Measurements from ENCODE around the gene FNBP1L.

The FNBP1L gene

DNA sequence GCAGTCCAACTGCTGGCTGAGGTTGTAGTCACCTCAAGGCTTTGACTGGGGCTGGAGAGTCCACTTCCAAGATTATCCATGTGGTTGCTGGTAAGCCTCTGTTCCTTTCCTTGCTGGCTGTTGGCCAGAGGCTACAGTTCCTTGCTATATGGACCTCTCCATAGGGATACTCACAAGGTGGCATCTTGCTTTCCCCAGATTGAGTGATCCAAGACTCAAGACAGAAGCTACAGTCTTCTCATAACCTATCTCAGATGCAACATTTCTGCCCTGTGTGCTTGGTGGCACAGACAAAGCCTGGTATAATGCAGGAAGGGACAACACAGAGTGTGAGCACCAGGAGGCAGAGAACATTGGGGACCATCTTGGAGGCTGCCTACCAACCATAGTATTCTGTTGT, 111.8 kb downstream of the FNBP1L start:
- no peaks in the 10 kb centered on the region for H3K79me2 ChIP-seq (ENCODE audit: insufficient read depth, low read length)
- peaks cover 17% of the 10 kb centered on the region for H3K4me1 ChIP-seq (ENCODE audit: insufficient read depth, low read length, poor library complexity, severe bottlenecking)
- H2AFZ ChIP-seq (ENCODE audit: low read length), result no peak overlapping the region
- H3K4me2 ChIP-seq (ENCODE audit: low read depth, low read length, poor library complexity, severe bottlenecking), result no peak overlapping the region
- H3K4me3 ChIP-seq (ENCODE audit: low read length, poor library complexity, severe bottlenecking), result no peak overlapping the region
- TF ChIP-seq, protein P1, sequence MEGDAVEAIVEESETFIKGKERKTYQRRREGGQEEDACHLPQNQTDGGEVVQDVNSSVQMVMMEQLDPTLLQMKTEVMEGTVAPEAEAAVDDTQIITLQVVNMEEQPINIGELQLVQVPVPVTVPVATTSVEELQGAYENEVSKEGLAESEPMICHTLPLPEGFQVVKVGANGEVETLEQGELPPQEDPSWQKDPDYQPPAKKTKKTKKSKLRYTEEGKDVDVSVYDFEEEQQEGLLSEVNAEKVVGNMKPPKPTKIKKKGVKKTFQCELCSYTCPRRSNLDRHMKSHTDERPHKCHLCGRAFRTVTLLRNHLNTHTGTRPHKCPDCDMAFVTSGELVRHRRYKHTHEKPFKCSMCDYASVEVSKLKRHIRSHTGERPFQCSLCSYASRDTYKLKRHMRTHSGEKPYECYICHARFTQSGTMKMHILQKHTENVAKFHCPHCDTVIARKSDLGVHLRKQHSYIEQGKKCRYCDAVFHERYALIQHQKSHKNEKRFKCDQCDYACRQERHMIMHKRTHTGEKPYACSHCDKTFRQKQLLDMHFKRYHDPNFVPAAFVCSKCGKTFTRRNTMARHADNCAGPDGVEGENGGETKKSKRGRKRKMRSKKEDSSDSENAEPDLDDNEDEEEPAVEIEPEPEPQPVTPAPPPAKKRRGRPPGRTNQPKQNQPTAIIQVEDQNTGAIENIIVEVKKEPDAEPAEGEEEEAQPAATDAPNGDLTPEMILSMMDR (conservative IDR thresholded peaks at IDR 0.05; ENCODE audit: low read length), result no peak
- no peak for TF ChIP-seq EZH2phosphoT487 (IDR thresholded peaks at IDR 0.05; ENCODE audit: borderline replicate concordance)
- H3F3A ChIP-seq (ENCODE audit: low read depth), result no peaks in the 10 kb centered on the region
- H3K9ac ChIP-seq (ENCODE audit: low read depth, low read length, poor library complexity, severe bottlenecking), result no peak overlapping the region
- no peaks in the 10 kb centered on the region; the same call in 1 of the 2 replicates for H3K9me3 ChIP-seq (ENCODE audit: insufficient read depth, low read depth, low read length)
- no peaks in the 10 kb centered on the region for H3K9me2 ChIP-seq (replicated peaks; ENCODE audit: low read depth, low read length)
- H3K36me3 ChIP-seq (ENCODE audit: insufficient read depth, low read length), result no peaks in the 10 kb centered on the region
- no peaks in the 10 kb centered on the region for H3K27me3 ChIP-seq (ENCODE audit: insufficient read depth, low read length, poor library complexity, severe bottlenecking)
- no peaks in the 10 kb centered on the region for H4K20me1 ChIP-seq (ENCODE audit: insufficient read depth, low read length, poor library complexity, severe bottlenecking)

DNA sequence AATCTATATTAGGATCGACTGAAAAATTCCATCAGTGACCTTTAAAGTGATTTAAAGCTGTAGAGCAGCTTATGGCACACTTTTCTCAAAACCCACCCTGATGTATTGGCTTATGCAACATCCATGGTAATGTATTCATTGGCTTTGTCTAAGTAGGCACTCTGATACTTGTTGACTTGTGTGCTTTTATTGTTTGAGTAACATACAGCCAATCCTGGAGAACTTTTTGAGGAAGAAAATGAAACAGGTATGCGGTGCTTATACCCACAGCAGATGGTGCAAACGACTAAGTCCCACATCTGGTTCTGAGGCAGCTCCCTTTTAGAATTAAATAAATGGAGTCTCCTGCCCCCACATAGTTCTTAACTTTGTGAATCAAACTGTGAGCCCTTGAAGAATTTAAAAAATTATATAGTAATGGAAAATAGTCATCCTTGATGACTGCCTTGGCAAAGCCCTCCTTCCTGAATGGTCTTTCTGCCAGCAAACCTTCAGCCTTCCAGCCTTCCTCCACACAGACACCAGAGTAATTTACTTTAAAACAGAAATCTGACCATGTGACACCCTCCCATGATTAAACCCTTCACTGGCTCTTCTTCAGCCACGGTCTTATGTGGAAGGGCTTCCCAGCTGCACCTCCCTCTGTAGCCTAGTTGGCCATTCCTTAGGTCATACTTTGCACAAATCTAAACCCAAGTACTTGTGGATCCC, 117.7 kb downstream of the FNBP1L start:
- Histone ChIP-seq H3K27me3 (ENCODE audit: insufficient read depth, low read length, poor library complexity, severe bottlenecking) (no peaks in the 10 kb centered on the region), H3K9me2 (replicated peaks; ENCODE audit: low read depth, low read length) (no peaks in the 10 kb centered on the region), H3K79me2 (ENCODE audit: insufficient read depth, low read length) (no peaks in the 10 kb centered on the region), H3K4me3 (ENCODE audit: low read length, poor library complexity, severe bottlenecking) (no peak overlapping the region), H3F3A (ENCODE audit: low read depth) (no peaks in the 10 kb centered on the region), H3K4me1 (ENCODE audit: insufficient read depth, low read length, poor library complexity, severe bottlenecking) (peaks cover 24% of the 10 kb centered on the region), H3K4me2 (ENCODE audit: low read depth, low read length, poor library complexity, severe bottlenecking) (no peak overlapping the region), H3K9ac (ENCODE audit: low read depth, low read length, poor library complexity, severe bottlenecking) (no peak overlapping the region), H2AFZ (ENCODE audit: low read length) (no peak overlapping the region), H3K36me3 (ENCODE audit: insufficient read depth, low read length) (no peaks in the 10 kb centered on the region), H3K9me3 (ENCODE audit: insufficient read depth, low read depth, low read length) (no peaks in the 10 kb centered on the region), H4K20me1 (ENCODE audit: insufficient read depth, low read length, poor library complexity, severe bottlenecking) (no peaks in the 10 kb centered on the region)
- TF ChIP-seq, protein P1 (conservative IDR thresholded peaks at IDR 0.05; ENCODE audit: low read length), result no peak
- no peak for TF ChIP-seq EZH2phosphoT487 (IDR thresholded peaks at IDR 0.05; ENCODE audit: borderline replicate concordance)

DNA sequence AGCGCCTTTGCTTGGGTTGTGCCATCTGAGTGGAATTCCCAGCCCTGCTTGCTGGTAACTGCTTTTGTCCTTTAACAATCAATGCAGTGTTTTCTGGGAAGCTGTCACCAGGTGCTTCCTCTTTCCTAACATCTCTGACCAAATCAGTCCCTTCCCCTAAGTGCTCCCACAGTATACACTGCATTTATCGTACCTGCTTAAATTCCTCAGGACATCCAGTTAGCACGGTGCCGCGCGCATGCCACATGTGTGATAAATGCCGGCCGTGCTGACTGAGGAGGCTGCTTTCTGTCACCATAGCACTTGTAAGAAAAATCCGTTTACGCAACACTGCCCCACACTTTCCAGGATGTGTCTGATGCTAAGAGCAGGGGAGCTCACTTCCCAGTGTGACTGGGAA, 118.3 kb downstream of the FNBP1L start:
- H3K4me2 ChIP-seq (ENCODE audit: low read depth, low read length, poor library complexity, severe bottlenecking), result no peak overlapping the region
- no peaks in the 10 kb centered on the region for H3F3A ChIP-seq (ENCODE audit: low read depth)
- no peaks in the 10 kb centered on the region for H3K9me2 ChIP-seq (replicated peaks; ENCODE audit: low read depth, low read length)
- H3K9me3 ChIP-seq (ENCODE audit: insufficient read depth, low read depth, low read length), result no peaks in the 10 kb centered on the region
- no peaks in the 10 kb centered on the region for H3K27me3 ChIP-seq (ENCODE audit: insufficient read depth, low read length, poor library complexity, severe bottlenecking)
- no peaks in the 10 kb centered on the region for H4K20me1 ChIP-seq (ENCODE audit: insufficient read depth, low read length, poor library complexity, severe bottlenecking)
- H3K36me3 ChIP-seq (ENCODE audit: insufficient read depth, low read length), result no peaks in the 10 kb centered on the region
- no peak for TF ChIP-seq EZH2phosphoT487 (IDR thresholded peaks at IDR 0.05; ENCODE audit: borderline replicate concordance)
- TF ChIP-seq, protein P1 (conservative IDR thresholded peaks at IDR 0.05; ENCODE audit: low read length), result no peak
- peaks cover 24% of the 10 kb centered on the region for H3K4me1 ChIP-seq (ENCODE audit: insufficient read depth, low read length, poor library complexity, severe bottlenecking)
- no peak overlapping the region for H3K4me3 ChIP-seq (ENCODE audit: low read length, poor library complexity, severe bottlenecking)
- no peaks in the 10 kb centered on the region for H3K79me2 ChIP-seq (ENCODE audit: insufficient read depth, low read length)
- no peak overlapping the region for H2AFZ ChIP-seq (ENCODE audit: low read length)
- H3K9ac ChIP-seq (ENCODE audit: low read depth, low read length, poor library complexity, severe bottlenecking), result no peak overlapping the region

All from Loucy (cell line).